Measurements from ENCODE around the gene SDR42E2. TPM values are rescaled to one million over a fixed set of nuclear protein-coding genes. Genes with fewer than 3 reads are reported as not detected.
"Not testable (repeated sequence)": the region's sequence is repeated elsewhere in the genome, so short reads cannot be mapped to it uniquely, and the experiment has no call there.

The SDR42E2 gene
- total RNA-seq, 1 experiment from 2014 or later = not detected

DNA sequence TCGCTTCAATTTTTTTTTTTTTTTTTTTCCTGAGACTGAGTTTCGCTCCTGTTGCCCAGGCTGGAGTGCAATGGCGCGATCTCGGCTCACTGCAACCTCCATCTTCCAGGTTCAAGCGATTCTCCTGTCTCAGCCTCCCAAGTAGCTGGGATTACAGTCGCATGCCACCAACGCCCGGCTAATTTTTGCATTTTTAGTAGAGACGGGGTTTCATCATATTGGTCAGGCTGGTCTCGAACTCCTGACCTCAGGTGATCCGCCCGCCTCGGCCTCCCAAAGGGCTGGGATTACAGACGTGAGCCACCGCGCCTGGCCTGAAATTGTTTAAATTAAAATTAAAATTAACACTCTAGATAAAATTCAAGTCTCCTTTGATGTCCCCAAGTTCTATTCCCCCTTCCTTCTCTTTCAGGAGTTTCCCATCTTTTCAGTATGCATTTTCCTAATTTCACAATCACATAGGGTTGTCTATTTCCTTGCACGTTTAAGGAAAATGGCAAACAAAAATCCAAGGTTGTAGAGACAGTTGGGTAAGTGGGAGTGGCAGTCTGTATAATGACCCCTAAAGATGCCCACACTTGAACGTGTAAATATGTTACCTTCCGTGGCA, 34.4 kb downstream of the SDR42E2 start:
- H3K27me3 ChIP-seq, DNase-seq, H3K36me3 ChIP-seq, H3K9me3 ChIP-seq: not testable (repeated sequence)
- peak overlapping the region; percentile 67 for H3K4me3 ChIP-seq

DNA sequence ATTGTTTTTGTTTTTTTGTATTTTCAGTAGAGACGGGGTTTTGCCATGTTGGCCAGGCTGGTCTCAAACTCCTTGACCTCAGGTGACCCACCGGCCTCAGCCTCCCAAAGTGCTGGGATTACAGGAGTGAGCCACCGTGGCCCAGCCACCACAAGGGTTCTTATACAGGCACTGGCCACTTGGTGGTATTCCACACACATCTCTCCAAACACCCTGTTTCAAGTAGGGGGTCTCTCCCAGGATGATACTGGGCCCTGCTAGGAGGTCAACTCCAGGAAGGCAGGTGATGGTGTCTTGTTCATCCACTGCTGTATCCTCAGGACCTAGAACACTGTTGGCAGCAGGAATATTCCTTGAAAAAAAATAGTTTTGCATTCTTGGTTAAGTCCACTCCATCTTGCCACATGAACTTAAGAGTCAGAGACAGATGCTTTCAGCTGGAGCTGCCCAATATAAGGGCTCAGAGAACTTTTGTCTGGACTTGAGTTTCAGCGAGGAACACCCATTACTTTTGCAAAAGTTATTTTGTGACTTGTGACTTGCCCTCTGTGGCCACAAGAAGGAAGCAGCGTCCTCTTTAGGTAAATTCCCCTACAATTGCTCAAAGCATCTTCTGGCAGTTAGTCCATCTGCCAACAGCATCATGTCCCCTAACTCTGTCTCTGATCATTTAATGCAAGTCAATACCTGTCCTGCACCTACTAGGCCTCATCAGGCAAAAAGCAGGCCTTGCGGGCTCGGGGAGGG, 36.4 kb downstream of the SDR42E2 start:
- H3K4me3 ChIP-seq = no peak overlapping the region
- no peaks in the 10 kb centered on the region for H3K36me3 ChIP-seq
- DNase-seq = no peak
- H3K27me3 ChIP-seq = no peaks in the 10 kb centered on the region
- no peaks in the 10 kb centered on the region for H3K9me3 ChIP-seq

DNA sequence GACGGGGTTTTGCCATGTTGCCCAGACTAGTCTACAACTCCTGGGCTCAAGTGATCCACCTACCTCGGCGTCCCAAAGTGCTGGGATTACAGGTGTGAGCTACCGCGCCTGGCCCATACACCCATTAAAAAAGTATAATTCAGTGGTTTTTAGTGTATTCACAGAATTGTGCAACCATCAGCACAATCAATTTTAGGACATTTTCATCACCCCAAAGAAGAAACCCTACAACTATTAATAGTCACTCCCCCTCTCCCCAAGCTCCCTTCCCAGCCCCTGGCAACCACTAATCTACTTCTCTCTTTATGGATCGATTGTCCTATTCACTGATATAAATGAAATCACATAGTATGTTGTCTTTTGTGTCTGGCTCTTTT, 39.9 kb downstream of the SDR42E2 start:
- Histone ChIP-seq H3K9me3 (peaks cover 3% of the 10 kb centered on the region; the same call in 1 of the 2 replicates), H3K4me3 (no peak overlapping the region), H3K36me3 (peaks cover 2% of the 10 kb centered on the region), H3K27me3 (no peaks in the 10 kb centered on the region)
- no peak for DNase-seq

DNA sequence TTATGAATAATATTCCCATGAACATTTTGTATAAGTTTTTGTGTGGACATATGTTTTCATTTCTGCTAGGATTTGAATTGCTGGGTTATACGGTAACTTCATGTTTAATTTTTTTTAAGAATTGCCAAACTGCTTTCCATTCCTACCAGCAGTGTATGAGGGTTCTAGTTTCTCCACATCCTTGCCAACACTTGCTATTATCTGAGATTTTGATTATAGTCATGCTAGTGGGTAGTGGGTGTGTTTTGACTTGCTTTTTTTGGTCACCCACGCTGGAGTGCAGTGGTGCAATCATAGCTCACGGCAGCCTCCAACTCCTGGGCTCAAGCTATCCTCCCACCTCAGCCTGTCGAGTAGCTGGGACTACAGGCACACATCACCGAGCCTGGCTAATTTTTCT, 40.8 kb downstream of the SDR42E2 start:
- Histone ChIP-seq H3K27me3 (no peaks in the 10 kb centered on the region), H3K4me3 (no peak overlapping the region), H3K9me3 (peaks cover 3% of the 10 kb centered on the region; the same call in 1 of the 2 replicates), H3K36me3 (peaks cover 10% of the 10 kb centered on the region)
- no peak for DNase-seq

DNA sequence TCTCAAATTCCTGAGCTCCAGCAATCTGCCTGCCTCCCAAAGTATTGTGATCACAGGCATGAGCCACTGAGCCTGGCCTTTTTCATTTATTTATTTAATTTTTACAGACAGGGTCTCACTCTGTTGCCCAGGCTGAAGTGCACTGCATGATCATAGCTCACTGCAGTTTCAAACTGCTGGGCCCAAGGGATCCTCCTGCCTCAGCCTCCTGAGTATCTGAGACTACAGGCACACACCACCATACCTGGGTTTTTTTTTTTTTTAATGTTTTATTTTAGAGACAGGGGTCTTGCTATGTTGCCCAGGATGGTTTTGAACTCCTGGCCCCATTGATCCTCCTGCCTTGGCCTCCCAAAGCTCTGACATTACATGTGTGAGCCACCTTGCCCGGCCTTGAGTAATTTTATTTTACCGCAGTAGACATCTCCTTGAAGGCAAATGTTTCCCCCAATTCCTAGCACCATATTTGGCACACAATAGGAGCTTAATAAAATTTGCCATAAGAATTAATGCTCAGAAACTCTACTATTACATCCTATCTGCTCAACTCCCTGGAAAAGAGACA, 41.9 kb downstream of the SDR42E2 start:
- DNase-seq = no peak
- peaks cover 17% of the 10 kb centered on the region for H3K36me3 ChIP-seq
- peaks cover 3% of the 10 kb centered on the region; the same call in 1 of the 2 replicates for H3K9me3 ChIP-seq
- H3K4me3 ChIP-seq = no peak overlapping the region
- H3K27me3 ChIP-seq = no peaks in the 10 kb centered on the region

DNA sequence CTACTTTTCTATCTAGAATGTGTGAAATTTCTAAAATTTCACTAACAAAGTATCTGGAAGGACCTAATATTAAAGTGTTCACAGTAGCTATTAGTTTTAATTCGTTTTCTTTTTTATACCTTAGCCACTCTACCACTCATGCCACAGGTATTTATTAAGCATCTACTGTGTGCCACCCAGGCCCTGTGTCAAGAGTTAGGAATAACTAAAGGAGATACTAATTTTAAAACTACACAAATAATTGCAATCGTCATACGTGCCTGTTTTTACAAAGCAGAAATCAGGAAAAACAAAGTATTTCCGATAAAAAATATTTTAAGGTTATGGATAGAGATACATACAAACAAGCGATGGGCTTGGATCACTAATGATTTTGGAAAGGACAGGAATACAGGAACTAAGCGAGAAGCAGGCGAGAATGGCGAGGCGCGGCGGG, 43.3 kb downstream of the SDR42E2 start:
- Histone ChIP-seq H3K9me3 (peaks cover 3% of the 10 kb centered on the region; the same call in 1 of the 2 replicates), H3K4me3 (peak overlapping the region; percentile 99), H3K27me3 (no peaks in the 10 kb centered on the region), H3K36me3 (peaks cover 29% of the 10 kb centered on the region)
- no peak for DNase-seq

DNA sequence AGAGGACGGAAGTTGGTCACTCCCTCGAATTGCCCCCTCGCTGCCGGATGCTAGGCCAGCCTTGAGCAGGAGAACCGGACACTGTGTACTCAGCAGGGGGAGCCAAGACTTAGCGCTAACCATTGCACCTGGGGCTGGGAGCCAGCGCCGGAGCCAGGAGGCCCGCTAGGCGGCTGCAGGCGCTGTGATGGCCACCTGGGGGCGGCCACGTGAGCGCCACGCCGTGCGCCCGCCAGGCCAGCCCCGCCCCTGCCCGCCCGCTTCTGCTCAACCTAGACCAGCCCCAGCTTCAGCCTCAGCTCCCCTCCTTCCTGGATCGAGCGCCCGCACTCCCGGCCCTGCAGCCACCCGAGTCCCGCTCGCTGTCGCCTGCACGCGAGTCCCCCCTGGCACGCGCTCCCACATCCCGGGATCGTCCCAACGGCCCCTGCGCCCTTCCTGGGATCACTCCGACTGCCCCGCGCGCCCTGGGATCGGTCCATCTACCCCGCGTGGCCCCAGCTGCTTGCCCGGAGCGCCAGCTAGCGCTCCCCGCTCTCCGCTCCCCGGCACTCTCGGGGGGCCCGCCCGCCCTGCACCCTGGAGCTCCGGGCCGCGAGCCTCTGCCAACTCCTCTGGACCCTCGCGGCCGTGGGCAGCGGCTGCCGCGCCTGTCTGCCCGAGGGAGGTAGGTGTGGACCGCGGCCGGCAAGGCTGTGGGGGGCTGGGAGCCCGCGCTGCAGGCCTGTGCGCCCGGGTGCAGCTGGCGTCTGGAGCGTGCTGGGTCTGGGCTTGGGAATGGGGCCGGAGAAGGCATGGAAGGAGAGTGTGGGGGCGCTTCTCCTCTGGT, 43.9 kb downstream of the SDR42E2 start, which contains the start of gene EEF2K:
Gene EEF2K (plus strand): TSS at position 266 of the 829 bp plus-strand sequence. CDS start 19,452 bp downstream, outside the sequence.
- peak; percentile 96 for DNase-seq
- H3K36me3 ChIP-seq = peaks cover 34% of the 10 kb centered on the region

DNA sequence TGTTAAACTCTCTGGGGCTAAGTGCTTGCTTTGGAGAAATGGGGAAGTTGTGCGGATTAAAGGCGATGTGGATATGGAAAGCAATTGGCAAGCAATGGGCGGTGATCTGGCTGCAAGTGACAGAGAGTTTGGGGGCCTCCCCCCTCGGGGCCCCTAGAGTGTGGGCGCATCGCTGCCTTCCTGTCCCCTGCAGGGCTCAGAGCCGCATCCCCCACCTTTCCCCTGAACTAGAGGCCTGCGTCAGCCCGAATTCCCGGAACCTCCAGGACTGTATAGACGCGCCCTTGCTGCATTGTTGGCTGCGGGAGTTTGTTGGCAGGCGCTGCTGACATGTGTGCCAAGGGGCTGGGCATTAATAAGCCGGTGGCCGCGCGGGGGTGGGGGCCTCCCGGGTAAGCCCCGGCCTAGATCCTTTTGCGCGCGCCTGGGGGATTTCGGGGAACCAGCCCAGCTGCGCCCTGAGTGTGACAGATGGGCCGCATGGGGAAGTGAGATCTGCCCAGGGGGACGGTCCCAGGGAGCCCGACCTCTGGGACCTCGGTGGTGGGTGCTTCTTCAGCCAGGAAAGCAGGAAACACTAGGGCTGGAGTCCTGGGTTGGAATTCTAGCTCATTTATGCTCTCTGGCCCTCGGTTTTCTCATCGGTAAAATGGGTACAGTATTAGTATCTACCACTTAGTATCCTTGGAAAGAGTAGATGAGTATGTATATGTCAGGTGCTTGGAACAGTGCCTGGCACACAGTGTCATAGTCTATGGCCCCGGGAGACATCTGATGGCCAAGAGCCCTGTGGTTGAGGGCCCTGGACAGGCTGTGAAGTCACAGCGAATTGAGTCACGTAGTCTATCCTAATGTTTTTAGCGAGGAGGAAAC, 44.8 kb downstream of the SDR42E2 start:
- Histone ChIP-seq H3K9me3 (peaks cover 3% of the 10 kb centered on the region; the same call in 1 of the 2 replicates), H3K27me3 (no peaks in the 10 kb centered on the region), H3K4me3 (peak overlapping the region; percentile 99), H3K36me3 (peaks cover 40% of the 10 kb centered on the region)
- peak; percentile 95 for DNase-seq

More for the DNA sequence above, 43.9 kb downstream of the SDR42E2 start, which contains the start of gene EEF2K:
- Histone ChIP-seq H3K9me3 (peaks cover 3% of the 10 kb centered on the region; the same call in 1 of the 2 replicates), H3K4me3 (peak within 1 kb of the TSS; percentile 99), H3K27me3 (no peaks in the 10 kb centered on the region)

DNA sequence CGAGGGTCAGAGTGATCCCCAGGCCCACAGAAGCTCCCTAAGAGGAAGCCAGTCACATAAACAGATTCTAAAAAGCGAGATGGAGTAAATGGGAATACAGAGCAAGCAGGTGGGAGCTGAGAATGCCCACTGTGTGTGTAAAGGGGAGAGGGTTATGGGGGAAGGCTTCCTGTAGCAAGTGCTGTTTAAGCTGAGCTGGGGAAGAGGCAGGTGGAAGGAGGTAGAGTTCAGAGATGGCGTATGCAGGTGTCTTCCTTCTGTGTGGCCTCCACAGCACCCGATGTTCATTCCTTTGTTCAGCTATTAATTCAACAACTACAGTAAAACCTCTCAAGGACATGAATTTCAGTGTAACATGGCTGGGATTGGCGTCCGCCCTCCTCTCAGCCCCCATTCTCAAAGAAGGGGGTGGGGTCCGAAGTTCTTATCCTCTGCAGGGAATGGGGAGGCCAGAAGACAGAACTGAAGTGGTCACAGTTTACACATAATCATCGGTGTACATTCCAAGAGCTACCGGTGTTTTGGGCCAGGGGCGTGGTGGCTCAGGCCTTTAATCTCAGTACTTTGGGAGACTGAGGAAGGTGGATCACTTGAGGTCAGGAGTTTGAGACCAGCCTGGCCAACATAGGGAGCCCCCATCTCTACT, 45.5 kb downstream of the SDR42E2 start:
- H3K9me3 ChIP-seq = peaks cover 3% of the 10 kb centered on the region; the same call in 1 of the 2 replicates
- no peak for DNase-seq
- H3K4me3 ChIP-seq = peak overlapping the region; percentile 99
- H3K27me3 ChIP-seq = no peaks in the 10 kb centered on the region
- peaks cover 43% of the 10 kb centered on the region for H3K36me3 ChIP-seq

DNA sequence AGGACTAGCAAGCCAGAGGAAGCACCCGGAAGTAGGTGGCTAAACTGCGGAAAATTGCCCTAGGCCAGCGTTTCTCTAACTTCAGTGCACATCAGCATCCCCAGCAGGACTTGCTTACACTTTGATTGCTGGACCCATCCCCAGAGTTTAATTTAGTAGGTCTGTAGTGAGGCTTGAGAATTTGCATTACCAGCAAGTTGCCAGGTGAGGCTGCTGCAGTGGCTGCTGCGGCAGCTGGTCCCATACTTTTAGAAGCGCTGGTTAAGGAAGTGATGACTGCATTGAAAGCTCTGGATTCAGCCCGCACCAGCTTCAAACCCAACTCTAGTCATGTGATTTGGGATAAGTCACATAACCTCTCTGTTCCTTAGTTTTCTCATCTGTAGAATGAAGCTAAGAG, 48.0 kb downstream of the SDR42E2 start:
- DNase-seq = no peak
- no peak overlapping the region for H3K4me3 ChIP-seq
- H3K36me3 ChIP-seq = peaks cover 57% of the 10 kb centered on the region
- H3K27me3 ChIP-seq = no peaks in the 10 kb centered on the region
- H3K9me3 ChIP-seq = no peaks in the 10 kb centered on the region

DNA sequence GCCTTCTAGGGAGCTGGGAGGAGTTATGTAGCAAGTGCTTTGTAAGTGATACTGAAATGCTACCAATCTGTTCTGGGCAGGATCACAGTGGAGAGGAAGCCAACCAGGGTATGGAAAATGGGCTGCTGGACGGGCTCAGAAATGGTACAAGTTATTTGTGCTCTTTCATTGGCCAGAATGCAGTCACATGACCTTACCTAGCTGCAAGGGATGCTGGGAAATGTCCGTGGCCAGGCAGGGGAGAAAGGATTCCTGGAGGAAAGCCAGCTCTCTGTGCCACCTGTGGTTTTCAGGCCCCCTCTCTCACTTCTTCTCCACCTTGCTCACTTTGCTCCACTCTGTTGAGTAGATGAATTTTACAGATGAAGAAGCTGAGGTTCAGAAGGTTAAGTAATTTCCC, 48.5 kb downstream of the SDR42E2 start:
- peaks cover 57% of the 10 kb centered on the region for H3K36me3 ChIP-seq
- no peaks in the 10 kb centered on the region for H3K27me3 ChIP-seq
- H3K9me3 ChIP-seq = no peaks in the 10 kb centered on the region
- no peak for DNase-seq
- H3K4me3 ChIP-seq = no peak overlapping the region

DNA sequence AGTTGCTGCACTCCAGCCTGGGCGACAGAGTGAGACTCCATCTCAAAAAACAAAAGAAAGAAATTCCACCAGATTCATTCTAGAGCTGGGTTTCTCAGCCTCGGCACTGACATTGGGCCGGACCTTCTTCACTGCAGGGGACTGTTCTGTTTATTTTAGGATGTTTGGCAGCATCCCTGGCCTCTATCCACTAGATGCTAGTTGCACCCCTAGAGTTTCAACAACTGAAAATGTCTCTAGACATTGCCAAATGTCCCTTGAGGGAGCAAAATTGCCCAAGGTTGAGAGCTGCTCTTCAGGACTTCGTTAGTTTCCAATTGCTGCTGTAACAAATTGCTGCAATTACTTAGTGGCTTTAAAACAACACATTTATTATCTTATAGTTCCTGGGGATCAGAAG, 50.9 kb downstream of the SDR42E2 start:
- peaks cover 55% of the 10 kb centered on the region for H3K36me3 ChIP-seq
- H3K9me3 ChIP-seq = no peaks in the 10 kb centered on the region
- no peak overlapping the region for H3K4me3 ChIP-seq
- no peak for DNase-seq
- no peaks in the 10 kb centered on the region for H3K27me3 ChIP-seq

DNA sequence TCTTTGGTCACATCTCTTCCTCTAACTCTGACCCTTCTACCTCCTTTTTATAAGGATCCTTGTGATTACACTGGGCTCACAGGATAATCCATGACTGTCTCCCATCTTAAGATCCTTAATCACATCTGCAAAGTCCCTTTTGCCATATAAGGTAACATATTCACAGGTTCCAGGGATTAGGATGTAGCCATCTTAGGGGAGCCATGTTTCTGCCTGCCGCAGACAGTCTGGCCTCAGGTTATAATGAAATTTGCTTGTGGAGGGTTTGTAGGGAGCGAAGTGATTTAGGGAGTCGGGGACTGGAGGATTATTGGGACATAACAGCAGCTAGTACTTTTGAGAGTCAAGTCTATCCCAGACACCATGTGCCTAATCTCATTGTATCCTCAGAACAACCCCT, 51.5 kb downstream of the SDR42E2 start:
- Histone ChIP-seq H3K36me3 (peaks cover 55% of the 10 kb centered on the region), H3K4me3 (no peak overlapping the region), H3K27me3 (no peaks in the 10 kb centered on the region), H3K9me3 (no peaks in the 10 kb centered on the region)
- DNase-seq = no peak

DNA sequence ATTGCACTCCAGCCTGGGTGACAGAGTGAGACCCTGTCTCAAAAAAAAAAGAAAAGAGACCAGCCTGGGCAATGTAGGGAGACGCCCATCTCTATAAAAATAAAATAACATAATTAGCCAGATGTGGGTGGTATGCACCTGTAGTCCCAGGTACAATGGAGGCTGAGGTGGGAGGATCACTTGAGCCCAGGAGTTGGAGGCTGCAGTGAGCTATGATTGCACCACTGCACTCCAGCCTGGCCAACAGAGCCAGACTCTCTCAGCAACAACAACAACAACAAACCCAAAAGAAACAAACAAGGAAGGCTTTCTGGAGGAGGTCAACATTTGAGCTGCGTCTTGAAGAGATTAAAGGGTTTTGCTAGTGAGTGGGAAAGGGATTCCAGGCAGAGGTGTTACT, 52.1 kb downstream of the SDR42E2 start:
- H3K9me3 ChIP-seq = no peaks in the 10 kb centered on the region
- H3K36me3 ChIP-seq = peaks cover 53% of the 10 kb centered on the region
- H3K4me3 ChIP-seq = no peak overlapping the region
- no peaks in the 10 kb centered on the region for H3K27me3 ChIP-seq
- no peak for DNase-seq

DNA sequence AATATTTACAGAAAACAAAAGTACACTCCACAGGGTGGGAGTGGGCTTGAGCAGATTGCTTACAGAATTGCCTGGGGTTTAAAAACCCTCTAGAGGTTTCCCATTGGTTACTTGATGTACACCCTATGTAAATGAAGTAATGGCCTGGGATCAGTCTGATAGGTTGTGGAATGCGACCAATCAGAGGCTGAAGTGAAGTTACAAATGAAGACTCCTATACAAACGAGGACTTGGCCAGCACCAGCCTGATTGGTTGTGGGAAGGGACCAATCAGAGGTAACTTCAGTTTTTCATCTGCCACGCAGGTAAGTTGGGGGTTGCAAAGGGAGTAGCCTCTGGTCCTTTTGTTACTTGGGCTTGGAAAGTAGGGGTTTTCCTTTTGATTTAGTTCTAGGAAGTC, 52.6 kb downstream of the SDR42E2 start:
- H3K36me3 ChIP-seq = peaks cover 51% of the 10 kb centered on the region
- peak; percentile 7 for DNase-seq

More for the DNA sequence above, 52.6 kb downstream of the SDR42E2 start:
- Histone ChIP-seq H3K27me3 (no peaks in the 10 kb centered on the region), H3K9me3 (no peaks in the 10 kb centered on the region), H3K4me3 (no peak overlapping the region)

All from MG63 (cell line).